ENCODE measurements around the gene LIPC.

Gene LIPC

GRCh38 chr15:58554758-58555157, 123.0 kb downstream of the LIPC start:
- no peak for DNase-seq (ENCODE audit: low spot score)

DNA sequence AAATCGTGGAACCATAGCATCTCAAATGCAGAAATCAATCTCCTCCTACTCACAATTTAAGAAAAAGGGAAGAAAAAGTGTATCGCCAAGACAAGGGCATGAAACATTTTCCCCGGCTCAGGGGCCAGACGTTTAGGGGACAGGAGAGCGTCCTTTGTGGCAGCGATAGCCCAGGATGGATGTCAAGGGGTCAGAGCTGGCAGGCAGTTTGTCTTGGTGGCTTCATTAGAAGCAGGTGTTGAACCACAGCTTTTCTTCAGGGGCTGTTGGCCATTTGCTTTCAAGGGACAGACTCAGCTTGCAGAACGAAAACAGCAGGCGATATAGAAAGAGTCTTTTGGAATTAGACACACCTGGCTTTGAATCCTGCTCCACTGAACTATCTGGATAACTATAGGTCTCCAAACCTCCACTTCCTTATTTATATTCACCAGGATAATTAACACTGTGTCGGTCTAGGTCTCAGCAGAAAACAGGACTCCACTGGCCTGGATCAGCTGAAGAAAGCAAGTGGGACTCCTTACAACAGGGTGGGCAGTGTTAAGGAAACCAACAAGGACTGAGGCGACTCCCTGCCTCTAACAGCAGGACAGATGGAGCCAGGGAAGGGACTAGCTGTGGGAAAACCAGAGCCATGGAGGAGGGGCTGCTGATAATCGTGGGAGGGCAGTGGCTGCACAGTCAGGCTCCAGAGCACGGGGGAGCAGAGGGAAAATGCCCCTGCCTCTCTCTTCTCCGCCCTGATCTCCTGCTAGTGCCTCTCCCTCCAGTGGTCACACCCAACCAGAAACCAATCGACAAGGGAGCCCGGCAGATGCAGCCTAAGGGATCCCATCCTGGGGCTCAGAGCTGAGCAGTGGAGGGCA, 123.6 kb downstream of the LIPC start:
- no peak for DNase-seq (ENCODE audit: low spot score)

GRCh38 chr15:58556028-58556361, 124.2 kb downstream of the LIPC start:
- no peak for DNase-seq (ENCODE audit: low spot score)

- DNase-seq (ENCODE audit: low spot score): no peak
Measured at GRCh38 chr15:58556541-58556940, 124.8 kb downstream of the LIPC start.

- DNase-seq (ENCODE audit: low spot score): no peak
Measured at GRCh38 chr15:58558777-58559176, 127.0 kb downstream of the LIPC start.

DNA sequence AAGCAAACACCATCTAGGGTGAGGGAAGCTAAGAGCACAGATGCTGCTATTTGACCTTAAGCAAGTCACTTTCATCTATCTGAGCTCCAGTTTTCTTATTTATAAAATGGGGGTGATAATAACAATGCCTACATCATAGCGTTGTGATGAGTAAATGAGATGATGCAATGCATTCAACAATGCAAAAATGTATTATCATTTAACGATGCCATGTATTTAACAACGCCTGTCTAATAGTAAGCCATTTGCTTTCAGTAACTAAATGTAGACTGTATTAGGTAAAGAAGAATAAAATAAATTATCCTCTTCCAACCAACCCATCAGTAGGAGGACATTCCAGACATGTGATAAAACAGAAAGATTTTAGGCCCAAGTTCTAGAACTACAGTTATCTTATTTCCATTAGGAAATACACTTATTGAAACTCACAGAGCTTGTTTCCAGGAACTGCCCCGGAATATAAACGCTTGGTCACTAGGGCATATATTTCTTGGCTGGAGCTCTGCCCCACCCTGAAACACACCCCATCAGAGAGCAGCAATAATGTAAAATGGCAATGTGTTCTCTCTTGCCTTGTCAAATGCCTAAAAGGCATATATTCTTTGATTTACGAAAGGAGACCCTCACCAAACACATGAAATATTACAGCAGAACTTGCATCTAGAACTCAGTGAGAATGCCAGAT, 128.3 kb downstream of the LIPC start:
- DNase-seq (ENCODE audit: low spot score): no peak

GRCh38 chr15:58561321-58561720, 129.5 kb downstream of the LIPC start:
- DNase-seq (ENCODE audit: low spot score): no peak

GRCh38 chr15:58562135-58562534, 130.3 kb downstream of the LIPC start:
- no peak for DNase-seq (ENCODE audit: low spot score)

- no peak for DNase-seq (ENCODE audit: low spot score)
Measured at GRCh38 chr15:58564981-58565380, 133.2 kb downstream of the LIPC start.

DNA sequence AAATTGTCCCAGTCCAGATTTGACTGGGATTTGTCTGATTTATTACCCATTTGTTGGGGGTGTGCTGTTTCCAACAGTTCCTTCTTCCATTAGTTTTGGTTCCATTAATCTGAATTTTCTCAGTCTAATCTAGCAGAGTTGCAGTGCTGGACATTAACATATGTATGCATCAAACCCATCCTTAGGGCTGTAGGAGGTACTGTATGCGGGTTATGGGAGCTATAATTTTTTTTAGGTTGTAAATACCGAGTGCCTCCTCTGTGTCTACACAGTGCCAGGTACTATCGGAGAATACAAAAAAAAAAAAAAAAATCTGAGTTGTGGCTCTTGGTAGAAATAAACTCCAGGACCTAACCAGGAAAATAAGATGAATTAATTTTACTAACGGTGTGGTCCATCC, 133.8 kb downstream of the LIPC start:
- DNase-seq (ENCODE audit: low spot score): no peak

GRCh38 chr15:58566029-58566428, 134.2 kb downstream of the LIPC start:
- DNase-seq (ENCODE audit: low spot score): no peak

- no peak for DNase-seq (ENCODE audit: low spot score)
Measured at GRCh38 chr15:58568157-58568571, 136.4 kb downstream of the LIPC start.

GRCh38 chr15:58569455-58569854, 137.7 kb downstream of the LIPC start:
- DNase-seq (ENCODE audit: low spot score): no peak

DNA sequence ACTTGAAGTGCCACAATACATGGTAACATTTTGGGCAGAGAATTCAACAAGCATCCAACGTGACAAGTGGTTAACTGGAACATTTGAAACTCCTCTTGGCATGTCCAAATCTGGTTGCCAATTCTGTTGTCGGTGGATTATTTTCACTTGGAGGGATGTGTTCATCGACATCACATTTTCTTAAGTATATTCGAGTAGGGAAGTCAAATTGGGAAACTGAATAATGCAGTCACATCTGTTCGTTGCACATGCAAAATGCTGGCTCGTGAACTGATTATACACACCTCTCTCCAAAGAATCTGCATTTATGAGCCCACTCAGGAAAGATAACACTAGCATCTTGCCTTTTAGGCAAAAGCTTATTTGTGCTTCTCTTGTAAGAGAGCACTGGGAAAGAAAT, 139.7 kb downstream of the LIPC start:
- no peak for DNase-seq (ENCODE audit: low spot score)

DNA sequence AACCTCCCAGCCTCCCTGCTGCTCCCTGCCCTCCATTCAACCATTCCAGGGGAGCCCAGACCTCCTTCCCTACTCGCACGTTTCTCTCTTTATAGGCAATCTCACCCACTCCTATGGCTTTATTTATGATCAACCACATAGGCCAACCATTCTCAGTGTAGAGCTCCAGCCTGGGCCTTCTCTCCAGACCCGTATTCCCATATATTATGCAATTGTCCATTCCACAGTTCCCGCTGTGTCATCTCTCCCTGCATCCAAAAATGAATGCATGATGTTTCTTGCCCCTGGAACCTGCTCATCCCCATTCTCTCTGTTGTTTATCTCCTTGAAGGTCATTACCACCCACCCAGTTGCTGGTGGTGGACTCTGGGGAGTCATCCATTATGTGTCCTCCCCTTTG, 140.7 kb downstream of the LIPC start:
- no peak for DNase-seq (ENCODE audit: low spot score)

DNA sequence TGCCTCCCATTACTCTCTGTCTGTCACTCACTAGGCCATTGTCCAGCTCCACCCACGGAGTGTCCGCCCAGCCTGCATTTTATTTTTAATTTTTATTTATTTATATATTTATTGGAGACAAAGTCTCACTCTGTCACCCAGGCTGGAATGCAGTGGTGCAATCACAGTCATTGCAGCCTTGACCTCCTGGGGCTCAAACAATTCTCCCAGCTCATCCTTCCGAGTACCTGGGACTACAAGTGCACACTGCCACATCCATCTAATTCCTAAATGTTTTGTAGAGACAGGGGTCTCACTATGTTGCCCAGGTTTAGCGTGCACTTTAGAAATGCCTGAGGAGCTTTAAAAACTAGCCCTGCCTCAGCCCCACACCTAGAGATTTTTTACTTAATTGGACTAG, 141.5 kb downstream of the LIPC start:
- no peak for DNase-seq (ENCODE audit: low spot score)

DNA sequence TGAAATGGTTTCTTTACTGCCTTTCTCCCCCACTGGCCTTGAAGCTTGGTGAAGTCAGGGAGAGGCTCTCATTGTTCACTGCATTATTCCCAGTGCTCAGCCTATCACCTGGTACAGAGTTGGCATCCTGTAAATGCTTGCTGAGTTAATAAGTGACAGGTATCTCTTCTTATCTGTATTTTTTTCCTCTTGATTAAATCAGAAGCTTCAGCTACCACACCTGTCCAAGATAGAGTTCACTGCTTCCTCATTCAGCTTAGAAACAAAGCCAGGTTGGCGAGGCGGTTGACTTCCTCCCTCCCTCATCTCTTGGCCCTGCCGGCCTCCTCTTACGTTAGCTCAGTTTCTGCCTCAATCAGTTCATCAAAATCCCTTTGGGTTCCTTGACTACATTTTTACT, 142.8 kb downstream of the LIPC start:
- DNase-seq (ENCODE audit: low spot score): no peak

GRCh38 chr15:58575045-58575786, 143.4 kb downstream of the LIPC start:
- no peak for DNase-seq (ENCODE audit: low spot score)

DNA sequence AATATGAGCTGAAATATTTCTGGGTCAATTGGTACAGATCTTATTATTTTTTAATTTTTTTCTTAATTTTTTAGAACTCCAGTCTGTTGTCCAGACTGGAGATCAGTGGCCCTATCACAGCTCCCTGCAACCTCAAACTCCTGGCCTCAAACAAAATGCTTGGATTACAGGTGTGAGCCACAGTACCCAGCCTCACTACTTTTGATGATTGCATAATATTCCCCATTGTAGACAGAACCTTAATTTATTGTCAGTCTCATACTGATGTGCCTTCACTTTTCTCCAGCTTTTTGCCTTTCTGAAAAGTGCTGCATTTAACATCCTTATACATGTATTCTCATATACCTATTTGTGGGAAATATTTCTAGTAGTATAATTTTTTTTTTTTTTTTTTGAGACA, 144.9 kb downstream of the LIPC start:
- no peak for DNase-seq (ENCODE audit: low spot score)

DNA sequence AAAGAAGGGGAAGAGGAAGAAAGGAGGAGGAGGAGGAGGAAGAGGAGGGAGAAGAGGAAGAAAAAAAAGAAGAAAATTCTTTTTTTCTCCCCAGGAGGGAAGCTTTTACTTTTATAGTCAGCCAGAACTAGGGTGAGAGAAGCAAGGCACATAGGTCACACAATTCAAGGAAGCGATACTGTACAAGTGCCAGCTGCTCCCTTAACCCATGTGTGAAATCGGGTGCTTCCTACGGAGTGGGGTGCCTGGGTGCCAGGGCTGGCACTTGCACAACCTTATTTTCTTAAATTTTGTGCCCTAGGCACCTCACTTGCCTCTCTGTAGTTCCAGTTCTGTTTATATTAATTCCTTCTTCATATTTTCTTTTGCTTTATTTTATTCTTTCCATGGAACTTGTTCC, 150.4 kb downstream of the LIPC start:
- DNase-seq (ENCODE audit: low spot score): no peak

- DNase-seq (ENCODE audit: low spot score): no peak
Measured at GRCh38 chr15:58583171-58583908, 151.5 kb downstream of the LIPC start.

- no peak for DNase-seq (ENCODE audit: low spot score)
Measured at GRCh38 chr15:58584789-58585461, 153.1 kb downstream of the LIPC start.
